Fibroblast of lung (primary cell): Measurements from ENCODE around the gene ATP8A2.

ENCODE experiments used
- EZH2 ChIP-seq: IDR thresholded peaks from 2 replicates; pipeline ENCODE4 v1.5.1; 2012; ENCODE audit warnings: low read length, control low read depth, mild to moderate bottlenecking; ENCODE audit errors: missing control alignments
- TF ChIP-seq, protein P1 (sequence below), 2 donors: IDR thresholded peaks in 1 of 2; conservative IDR thresholded peaks in 1 of 2; 1 replicate in 1 of 2; 2 replicates in 1 of 2; pipeline ENCODE4 v1.5.1; 2011 to 2012; ENCODE audit warnings: low read length in 2 of 2, control low read depth in 1 of 2, inconsistent platforms in 1 of 2, low read depth in 1 of 2, mild to moderate bottlenecking in 1 of 2

DNA sequence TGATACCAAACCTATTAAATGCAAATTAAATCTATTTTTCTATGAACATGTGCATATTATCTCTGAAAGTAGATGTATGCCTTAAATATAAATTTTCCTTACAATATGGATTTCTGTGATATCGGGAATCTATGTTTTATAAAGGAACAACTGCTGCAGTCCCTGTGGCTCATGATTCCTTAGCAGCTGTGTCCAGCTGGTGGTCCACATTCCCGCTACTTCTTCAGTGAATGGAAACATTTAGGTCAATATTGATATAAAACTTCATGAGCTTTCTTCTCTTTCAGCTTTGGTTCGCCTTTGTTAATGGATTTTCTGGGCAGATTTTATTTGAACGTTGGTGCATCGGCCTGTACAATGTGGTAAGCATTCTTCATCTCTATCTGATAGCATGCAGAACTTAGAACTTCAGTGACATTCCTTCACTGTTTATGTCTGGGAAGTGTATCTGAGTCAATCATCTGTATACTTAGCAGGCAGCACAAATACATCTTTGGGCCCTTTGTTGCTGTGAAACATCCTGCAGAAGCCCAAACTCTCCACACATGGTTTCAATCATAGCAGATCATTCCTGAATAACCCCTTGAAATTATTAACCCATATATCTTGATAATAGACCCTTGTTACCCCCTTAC, 456.2 kb downstream of the ATP8A2 start:
- TF ChIP-seq, protein P1, sequence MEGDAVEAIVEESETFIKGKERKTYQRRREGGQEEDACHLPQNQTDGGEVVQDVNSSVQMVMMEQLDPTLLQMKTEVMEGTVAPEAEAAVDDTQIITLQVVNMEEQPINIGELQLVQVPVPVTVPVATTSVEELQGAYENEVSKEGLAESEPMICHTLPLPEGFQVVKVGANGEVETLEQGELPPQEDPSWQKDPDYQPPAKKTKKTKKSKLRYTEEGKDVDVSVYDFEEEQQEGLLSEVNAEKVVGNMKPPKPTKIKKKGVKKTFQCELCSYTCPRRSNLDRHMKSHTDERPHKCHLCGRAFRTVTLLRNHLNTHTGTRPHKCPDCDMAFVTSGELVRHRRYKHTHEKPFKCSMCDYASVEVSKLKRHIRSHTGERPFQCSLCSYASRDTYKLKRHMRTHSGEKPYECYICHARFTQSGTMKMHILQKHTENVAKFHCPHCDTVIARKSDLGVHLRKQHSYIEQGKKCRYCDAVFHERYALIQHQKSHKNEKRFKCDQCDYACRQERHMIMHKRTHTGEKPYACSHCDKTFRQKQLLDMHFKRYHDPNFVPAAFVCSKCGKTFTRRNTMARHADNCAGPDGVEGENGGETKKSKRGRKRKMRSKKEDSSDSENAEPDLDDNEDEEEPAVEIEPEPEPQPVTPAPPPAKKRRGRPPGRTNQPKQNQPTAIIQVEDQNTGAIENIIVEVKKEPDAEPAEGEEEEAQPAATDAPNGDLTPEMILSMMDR (conservative IDR thresholded peaks at IDR 0.05 in 1 of 2, IDR thresholded peaks at IDR 0.05 in 1 of 2; ENCODE audit: low read depth in 1 of 2, low read length in 2 of 2), result no peak
- TF ChIP-seq EZH2, result no peak
